Neural crest cell (in vitro differentiated cells): ENCODE data around the gene ZMIZ1. TPM values are rescaled to one million over a fixed set of nuclear protein-coding genes. Genes with fewer than 3 reads are reported as not detected.
A peak's percentile ranks its signal among the peaks of the same experiment; 100 is the strongest.

Source experiments
- DNase-seq: peaks from one replicate; pipeline ENCODE4 v3.0.0; 2021; ENCODE audit warnings: low read depth, mixed read lengths, low spot score
- H3K27ac Mint-ChIP-seq: one replicate; pipeline ENCODE4 v1.8.0; 2021; ENCODE audit warnings: mild to moderate bottlenecking, mixed read lengths; ENCODE audit not compliant: unreplicated experiment
- H3K27me3 Mint-ChIP-seq: 2 replicates; pipeline ENCODE4 v1.8.0; 2021; ENCODE audit warnings: low read depth, mild to moderate bottlenecking, mixed read lengths
- H3K36me3 Mint-ChIP-seq: 2 replicates; pipeline ENCODE4 v1.8.0; 2021; ENCODE audit warnings: low read depth, mild to moderate bottlenecking, mixed read lengths
- H3K4me1 Mint-ChIP-seq: 2 replicates; pipeline ENCODE4 v1.8.0; 2021; ENCODE audit warnings: mixed read lengths
- H3K4me3 Mint-ChIP-seq: one replicate; pipeline ENCODE4 v1.8.0; 2021; ENCODE audit warnings: mild to moderate bottlenecking, mixed read lengths
- H3K9me3 Mint-ChIP-seq: 2 replicates; pipeline ENCODE4 v1.8.0; 2021; ENCODE audit warnings: mixed read lengths
- CTCF ChIP-seq: fragments of 200-600 bp; sonication (generic); conservative IDR thresholded peaks from 2 replicates; pipeline ENCODE4 v1.5.0; 2021; ENCODE audit warnings: antibody characterized with exemption, mild to moderate bottlenecking
- total RNA-seq: library from RNA; stranded (reverse); gene quantifications from 2 replicates; pipeline ENCODE4 v1.2.1, GENCODE V29; 2021

ZMIZ1 gene
- total RNA-seq, 1 donor from 2014 or later: 92.0 TPM

- Mint-ChIP-seq H3K4me3 (peak overlapping the region; percentile 2), H3K27me3 (no peaks in the 10 kb centered on the region)
These were observed 116.5 kb downstream of the ZMIZ1 start for GRCh38 chr10:79185067-79185774.

GRCh38 chr10:79185796-79186374, 117.1 kb downstream of the ZMIZ1 start:
- Mint-ChIP-seq H3K36me3 (no peaks in the 10 kb centered on the region), H3K4me1 (peaks cover 75% of the 10 kb centered on the region), H3K27ac (peak overlapping the region; percentile 82), H3K4me3 (peak overlapping the region; percentile 21), H3K9me3 (no peaks in the 10 kb centered on the region), H3K27me3 (no peaks in the 10 kb centered on the region)
- DNase-seq: no peak
- TF ChIP-seq CTCF: no peak

More at GRCh38 chr10:79185067-79185774, 116.5 kb downstream of the ZMIZ1 start:
- no peaks in the 10 kb centered on the region for H3K36me3 Mint-ChIP-seq
- TF ChIP-seq CTCF: no peak
- peaks cover 81% of the 10 kb centered on the region for H3K4me1 Mint-ChIP-seq
- no peaks in the 10 kb centered on the region for H3K9me3 Mint-ChIP-seq
- H3K27ac Mint-ChIP-seq: peak overlapping the region; percentile 9
- DNase-seq: no peak

- H3K27me3 Mint-ChIP-seq: no peaks in the 10 kb centered on the region
- H3K36me3 Mint-ChIP-seq: no peaks in the 10 kb centered on the region
- H3K27ac Mint-ChIP-seq: peak overlapping the region; percentile 82
- H3K4me3 Mint-ChIP-seq: peak overlapping the region; percentile 21
- no peaks in the 10 kb centered on the region for H3K9me3 Mint-ChIP-seq
- peaks cover 77% of the 10 kb centered on the region for H3K4me1 Mint-ChIP-seq
- no peak for TF ChIP-seq CTCF
- no peak for DNase-seq
These were observed 117.8 kb downstream of the ZMIZ1 start for GRCh38 chr10:79186486-79187120.

GRCh38 chr10:79187121-79187940, 118.6 kb downstream of the ZMIZ1 start:
- Mint-ChIP-seq H3K36me3 (no peaks in the 10 kb centered on the region), H3K4me3 (peak overlapping the region; percentile 14), H3K4me1 (peaks cover 78% of the 10 kb centered on the region), H3K27ac (no peak overlapping the region), H3K27me3 (no peaks in the 10 kb centered on the region), H3K9me3 (no peaks in the 10 kb centered on the region)
- DNase-seq: no peak
- TF ChIP-seq CTCF: no peak
